GM10266 (cell line): ENCODE measurements around the gene AGAP2.

Source experiments
- DNase-seq: peaks from one replicate; pipeline ENCODE4 v3.0.0; 2012; ENCODE audit errors: extremely low spot score
- CTCF ChIP-seq: IDR thresholded peaks from 2 replicates; pipeline ENCODE4 v1.5.1; 2012; ENCODE audit warnings: mild to moderate bottlenecking, low read depth; ENCODE audit not compliant: control insufficient read depth, insufficient read depth; ENCODE audit errors: missing control alignments

AGAP2 gene

DNA sequence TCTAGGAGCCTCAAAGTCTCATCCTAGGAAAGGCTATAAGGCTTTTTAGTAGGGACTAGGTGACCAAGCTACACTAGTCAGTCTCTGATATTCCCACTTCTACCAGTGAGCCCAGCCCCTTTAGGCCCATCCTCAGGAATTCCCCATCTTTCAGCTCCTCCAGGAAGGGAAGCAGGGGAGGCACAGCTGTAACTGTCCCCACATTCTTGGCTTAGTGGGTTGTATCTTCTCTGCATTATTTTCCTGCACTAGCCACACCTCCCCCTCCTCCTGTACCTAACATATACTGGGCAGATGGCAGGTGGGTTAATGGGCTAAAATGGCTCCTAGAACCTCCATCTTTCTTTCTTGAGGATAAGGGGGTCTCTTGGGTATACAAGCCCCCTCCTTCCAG is 28.8 kb upstream of the AGAP2 start:
- TF ChIP-seq CTCF: no peak

DNA sequence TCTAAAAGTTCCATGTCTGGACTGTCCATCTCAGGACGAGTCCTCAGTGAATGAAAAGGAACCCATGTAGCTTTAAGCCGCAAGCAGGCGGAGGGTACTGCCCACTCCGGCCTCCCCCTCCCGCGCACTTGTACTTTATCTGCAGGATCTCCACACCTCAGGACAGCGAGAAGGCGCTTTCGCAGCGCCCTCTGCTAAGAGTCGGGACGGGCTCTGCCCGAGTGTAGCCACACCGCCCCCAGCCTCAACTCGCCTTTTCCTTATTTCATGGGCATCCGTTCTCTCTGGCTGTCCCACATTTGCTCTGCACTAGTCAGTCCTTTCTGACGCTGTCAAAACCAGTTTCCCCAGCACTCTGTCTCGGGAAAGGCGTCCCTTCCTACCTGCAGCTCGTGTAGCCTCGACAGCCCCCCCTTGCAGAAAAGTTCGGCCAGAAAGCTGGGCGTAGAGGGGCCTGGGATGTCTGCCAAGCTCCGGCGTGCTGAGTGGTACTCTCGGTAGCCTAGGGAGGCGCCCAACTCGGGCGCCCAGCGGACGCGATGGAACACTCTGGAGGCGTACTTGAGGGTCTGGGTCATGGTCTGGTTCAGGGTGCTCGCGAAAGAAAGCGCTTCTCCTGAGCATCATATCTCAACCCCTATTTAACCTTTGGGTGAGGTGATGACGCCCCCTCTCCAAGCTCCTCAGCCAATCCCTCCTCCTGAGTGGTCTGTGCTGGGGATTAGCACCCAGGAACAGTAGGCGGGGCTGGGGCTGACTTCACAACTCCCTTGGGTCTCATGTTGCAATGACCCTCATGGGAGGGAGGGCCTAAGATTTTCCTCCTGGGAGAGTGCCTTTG is 28.1 kb upstream of the AGAP2 start, which contains the start of gene CYP27B1:
Gene CYP27B1, minus strand, starts transcription at position 615 of the 841 bp plus-strand sequence. Its CDS starts 37 bp downstream, at position 578.
- DNase-seq: no peak
- no peak for TF ChIP-seq CTCF

More for the DNA sequence above, 28.8 kb upstream of the AGAP2 start:
- no peak for DNase-seq

- no peak for DNase-seq
- TF ChIP-seq CTCF: no peak
Observed at GRCh38 chr12:57765698-57766463, 27.3 kb upstream of the AGAP2 start.

- peak; percentile 65 for TF ChIP-seq CTCF
- DNase-seq: no peak
Observed at GRCh38 chr12:57765003-57765697, 26.6 kb upstream of the AGAP2 start.

GRCh38 chr12:57764662-57765002 is 26.1 kb upstream of the AGAP2 start:
- DNase-seq: no peak
- TF ChIP-seq CTCF: no peak

DNA sequence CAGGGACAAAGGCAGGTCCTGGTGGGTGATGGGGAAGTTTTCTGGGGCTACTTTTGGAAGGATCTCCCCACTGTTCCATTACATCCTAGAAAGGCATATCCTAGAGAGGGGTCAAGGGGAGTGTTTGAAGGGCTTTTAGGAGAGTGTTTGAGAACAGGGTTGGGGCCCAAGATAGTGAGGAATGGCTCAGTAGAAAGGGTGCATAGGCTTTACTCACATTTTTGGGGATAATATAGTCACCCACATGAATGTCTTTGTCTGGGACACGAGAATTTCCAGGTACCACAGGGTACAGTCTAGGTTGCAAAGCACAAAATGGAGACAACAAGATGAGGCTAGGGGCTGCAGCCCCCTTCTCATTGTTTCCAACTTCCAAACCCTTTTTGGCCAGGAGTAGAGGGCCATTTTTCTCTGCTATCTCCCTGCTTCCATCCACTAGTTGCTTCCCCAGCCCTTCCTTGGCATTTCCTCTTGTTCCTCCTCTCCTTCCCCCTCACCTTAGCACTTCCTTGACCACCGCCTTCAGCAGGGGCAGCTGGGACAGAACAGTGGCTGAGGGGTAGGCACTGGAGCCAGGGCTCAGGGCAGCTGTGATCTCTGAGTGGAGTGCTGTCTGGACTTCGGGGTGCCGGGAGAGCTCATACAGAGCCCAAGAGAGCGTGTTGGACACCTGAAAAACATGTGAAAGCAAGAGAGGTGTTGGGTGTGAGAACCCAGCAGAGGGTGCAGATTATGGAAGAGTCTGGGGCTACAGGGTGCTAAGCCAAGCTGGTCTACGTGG is 25.5 kb upstream of the AGAP2 start:
- DNase-seq: no peak
- no peak for TF ChIP-seq CTCF
